AG08395 (cell line): ENCODE data around the gene AFF3.

Experiments
- DNase-seq: peaks from one replicate; pipeline ENCODE4 v3.0.0; 2012; ENCODE audit warnings: mixed read lengths, low spot score

AFF3 gene

DNA sequence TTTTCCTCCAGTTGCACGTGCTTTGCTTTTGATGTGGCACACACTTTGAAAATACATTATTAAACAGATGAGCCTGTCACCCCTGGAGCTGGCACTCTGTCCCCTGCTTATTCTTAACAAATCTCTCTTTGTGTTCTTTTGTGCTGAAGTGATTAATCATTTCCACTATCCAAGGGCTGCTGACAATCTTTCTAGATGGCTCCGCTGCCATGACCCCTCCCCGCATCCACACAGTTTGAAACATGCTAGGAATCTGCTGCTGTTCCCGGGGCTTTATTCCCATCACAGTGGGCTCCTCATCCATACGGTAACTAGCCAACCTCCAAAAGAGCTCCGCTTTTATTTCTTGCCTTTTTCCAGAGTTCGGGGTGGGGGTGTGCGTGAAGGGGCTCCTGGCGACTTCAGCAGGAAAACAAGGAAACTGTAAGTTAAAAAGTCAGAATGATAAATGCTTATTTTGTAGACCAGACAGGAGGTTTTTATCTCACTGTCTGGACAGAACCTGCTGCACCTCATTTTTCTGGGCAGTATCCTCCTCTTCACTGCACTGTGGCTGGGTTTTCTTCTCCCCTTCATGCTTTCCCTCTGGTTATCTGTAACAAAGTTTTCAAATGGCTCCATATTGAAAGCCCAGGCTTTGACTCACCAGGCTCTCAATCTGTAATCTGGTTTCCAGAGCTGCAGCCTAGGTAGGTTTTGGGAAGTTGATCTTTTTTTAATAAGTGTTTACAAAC is 319.7 kb downstream of the AFF3 start:
- no peak for DNase-seq

GRCh38 chr2:99821984-99822383 is 320.4 kb downstream of the AFF3 start:
- DNase-seq: no peak

DNA sequence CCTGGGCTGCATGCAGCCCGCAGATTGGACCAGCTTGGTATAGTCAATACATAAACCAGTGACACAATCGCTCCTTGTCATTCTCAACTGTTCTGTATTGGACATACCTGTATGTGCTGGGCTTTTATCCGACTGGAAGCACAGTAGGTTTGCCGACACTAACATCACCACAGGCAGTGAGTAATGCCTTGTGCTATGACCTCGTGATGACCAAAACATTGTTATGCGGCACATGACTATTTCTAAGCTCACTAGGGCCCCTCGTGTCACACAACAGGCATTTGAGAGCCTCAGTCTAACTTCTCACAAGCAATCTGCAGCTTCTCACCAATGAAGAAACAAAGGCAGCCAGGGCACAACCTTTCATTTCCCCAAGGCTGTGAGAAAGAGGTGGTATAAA is 320.8 kb downstream of the AFF3 start:
- DNase-seq: peak; percentile 43

DNA sequence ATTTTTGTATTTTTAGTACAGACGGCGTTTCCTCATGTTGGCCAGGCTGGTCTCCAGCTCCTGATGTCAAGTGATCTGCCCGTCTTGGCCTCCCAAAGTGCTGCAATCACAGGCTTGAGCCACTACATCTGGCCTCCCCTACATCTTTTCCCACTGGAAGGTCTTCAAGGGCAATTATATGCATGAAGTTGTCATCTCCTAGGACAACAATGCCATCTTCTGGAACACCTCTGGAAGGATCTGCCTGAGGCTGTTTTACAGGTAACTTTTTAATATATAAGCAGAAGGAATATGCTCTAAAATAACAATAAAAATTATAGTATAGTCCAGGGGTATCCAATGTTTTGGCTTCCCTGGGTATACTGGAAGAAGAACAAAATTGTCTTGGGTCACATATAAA is 321.4 kb downstream of the AFF3 start:
- DNase-seq: no peak

DNA sequence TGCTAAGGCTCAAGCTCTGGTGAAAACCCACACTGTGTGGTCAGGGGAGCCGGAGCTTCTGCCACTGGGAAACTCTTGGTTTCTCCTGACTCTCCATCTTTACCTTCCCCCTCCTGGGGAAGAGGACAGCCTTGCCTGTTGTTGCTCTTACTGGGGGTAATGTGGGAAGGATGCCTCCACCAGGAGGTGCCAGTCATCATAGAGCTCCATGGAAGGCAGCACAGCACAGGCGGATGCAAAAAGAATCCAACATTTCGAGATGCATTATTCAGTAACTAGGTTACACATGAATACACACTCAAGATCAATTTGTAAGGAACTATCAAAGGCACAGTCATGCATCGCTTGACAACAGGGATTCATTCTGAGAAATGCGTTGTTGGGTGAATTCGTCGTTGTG is 322.6 kb downstream of the AFF3 start:
- no peak for DNase-seq

- no peak for DNase-seq
Measured at GRCh38 chr2:99818842-99819241, 323.5 kb downstream of the AFF3 start.

DNA sequence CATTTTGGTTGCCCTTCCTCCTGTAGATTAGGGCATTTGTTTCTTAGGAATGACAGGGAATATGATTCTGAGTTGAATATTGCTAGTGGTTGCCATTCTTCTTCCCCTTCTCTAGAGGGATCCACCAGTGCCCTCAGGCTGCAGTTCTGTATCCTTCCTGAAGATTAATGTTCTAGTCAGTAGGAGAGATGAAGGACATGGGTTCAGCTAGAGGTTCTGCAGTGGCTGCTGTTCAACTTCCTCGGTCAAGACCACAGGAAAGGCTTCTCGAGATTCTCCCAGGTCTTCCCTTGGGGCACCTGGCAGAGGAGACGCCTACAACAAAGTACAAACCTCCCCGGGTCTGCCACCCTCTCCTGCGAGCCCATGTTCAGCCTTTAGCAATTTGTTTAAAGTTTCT is 325.5 kb downstream of the AFF3 start:
- no peak for DNase-seq

DNA sequence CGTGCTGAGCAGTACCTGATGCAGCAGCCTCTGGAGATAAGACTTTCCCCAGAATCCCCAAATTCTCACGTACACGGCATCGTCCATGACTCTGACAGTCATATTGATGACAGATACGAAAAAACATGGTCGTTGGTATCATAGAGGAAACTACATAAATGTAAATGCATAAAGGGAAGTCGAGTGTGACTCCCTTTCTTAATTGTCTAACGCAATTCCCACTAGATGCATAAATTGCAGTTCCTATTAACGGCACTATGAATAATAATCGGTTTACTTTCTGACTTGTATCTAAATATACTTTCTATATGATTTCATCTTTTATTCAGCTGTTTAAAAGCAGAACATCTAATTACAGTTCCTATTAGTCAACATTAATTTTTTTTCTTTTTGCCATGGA is 330.0 kb downstream of the AFF3 start:
- no peak for DNase-seq

DNA sequence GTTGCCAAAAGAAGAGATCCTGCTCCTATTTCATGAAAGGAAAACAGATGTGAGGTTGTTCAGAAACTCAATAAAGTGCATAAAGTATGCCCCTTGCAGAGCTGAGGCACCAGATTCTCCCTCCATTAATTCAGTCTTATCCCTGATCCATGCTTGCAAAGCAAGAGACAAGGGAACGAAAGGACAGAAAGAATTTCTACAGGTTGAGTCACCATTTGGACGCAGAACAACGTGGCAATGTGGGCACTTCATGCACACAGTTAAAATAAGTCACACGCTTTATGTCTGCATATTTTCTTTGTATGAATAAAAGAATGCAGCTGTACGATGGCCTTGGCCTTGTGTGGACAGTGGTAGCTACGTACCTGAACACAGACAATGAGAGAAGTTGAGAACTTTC is 330.8 kb downstream of the AFF3 start:
- peak; percentile 63 for DNase-seq

- no peak for DNase-seq
Measured at GRCh38 chr2:99810225-99810624, 332.2 kb downstream of the AFF3 start.

- DNase-seq: no peak
Measured at GRCh38 chr2:99809259-99809900, 333.0 kb downstream of the AFF3 start.

DNA sequence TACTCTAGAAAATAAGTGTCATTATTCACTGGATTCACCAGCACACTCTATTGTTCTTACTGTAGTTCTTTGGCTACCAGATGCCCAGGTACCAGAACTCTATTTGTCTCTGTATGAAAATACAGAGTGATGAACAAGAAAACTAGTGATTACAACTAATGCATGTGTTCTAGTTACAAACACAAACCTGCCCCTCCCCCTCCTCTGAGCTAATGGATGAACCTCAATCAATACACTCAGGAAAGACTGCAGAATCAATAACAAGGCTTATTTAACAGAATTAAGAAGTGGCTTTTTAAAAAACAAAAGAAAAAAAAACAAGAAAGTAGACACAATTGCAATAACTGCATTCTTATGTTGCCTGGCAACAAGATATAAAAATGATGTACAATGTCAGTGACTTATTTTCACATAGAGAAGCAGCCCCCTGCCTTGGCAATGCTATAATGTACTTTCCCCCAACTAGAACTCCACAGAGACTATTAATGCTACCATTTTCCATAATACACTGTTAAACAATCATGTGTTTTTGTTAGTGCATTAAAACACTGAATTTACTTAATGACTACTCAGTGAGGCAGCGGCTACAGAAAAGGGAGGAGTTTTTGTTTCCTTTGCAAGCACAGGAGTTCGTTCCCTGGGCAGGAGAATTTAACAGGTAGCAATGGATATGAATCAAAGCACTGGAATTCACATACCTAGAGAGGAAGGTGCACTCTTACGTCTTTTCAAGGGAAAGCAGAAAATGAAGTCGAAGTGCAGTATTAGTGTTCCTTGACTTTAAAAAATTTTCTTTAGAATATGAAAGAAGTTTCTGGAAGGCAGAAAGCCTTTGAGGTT is 333.8 kb downstream of the AFF3 start:
- no peak for DNase-seq

GRCh38 chr2:99806758-99807157 is 335.6 kb downstream of the AFF3 start:
- DNase-seq: peak; percentile 46

DNA sequence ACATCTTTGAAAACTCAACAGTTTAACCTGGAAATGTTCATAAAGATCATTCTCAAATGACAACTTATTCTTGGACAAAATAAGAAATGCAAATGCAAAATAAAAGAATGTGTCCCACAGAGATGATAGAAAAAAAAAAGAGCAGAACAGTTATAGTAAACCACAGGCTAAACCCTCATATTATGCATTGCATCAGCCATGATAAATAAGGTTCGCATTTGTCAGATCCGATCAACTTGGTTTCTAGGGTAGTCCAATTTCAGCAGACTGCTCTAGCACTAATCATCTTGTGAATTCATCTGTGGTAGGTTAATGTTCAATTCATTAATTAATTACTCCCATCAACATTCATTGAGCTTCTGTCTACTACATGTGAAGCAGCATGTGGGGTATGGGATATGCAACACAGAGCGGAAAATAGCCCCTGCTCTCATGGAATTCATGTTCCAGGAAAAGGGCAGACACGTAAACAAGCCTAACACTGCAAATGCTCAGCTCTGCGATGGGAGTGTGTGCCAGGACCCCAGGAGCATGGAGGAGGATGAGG is 336.4 kb downstream of the AFF3 start:
- DNase-seq: no peak

- DNase-seq: no peak
Measured at GRCh38 chr2:99803846-99804245, 338.5 kb downstream of the AFF3 start.

GRCh38 chr2:99802734-99803133 is 339.7 kb downstream of the AFF3 start:
- DNase-seq: no peak

- no peak for DNase-seq
Measured at GRCh38 chr2:99801327-99801901, 341.0 kb downstream of the AFF3 start.

DNA sequence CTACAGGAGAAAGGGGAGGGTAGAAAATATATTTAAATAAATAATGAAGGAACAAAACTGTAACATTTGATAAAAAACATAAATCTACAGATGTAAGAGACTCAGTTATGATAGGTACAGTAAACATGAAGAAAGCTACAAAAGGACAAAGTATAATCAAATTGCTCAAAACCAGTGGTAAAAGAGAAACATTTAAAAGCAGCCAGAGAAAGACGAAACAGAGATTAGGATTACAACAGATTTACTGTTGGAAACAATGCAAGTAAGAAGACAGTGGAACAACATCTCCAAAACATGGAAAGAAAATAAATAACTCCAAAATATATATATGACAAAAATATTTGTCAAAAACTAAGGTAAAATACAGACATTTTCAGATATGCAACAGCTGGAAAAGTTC is 344.9 kb downstream of the AFF3 start:
- DNase-seq: no peak

DNA sequence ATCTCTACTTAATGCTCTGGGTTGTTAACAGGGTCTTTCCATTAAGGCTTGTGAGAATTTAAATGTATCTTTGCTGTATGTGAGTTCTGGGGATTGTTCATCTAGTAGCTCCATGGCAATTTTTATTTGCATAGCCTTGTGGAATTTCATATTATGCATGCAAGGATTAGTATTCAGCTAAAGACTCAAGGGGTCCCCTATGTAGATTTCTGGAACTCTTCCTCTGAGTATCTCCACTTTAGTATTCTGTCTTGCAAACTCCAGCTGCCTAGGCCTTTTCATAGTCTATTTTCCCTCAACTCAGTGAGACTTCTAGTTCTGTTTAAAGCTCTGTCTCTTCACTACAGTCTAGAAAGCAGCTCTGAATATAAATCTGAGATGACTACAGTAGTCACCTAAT is 348.0 kb downstream of the AFF3 start:
- no peak for DNase-seq

DNA sequence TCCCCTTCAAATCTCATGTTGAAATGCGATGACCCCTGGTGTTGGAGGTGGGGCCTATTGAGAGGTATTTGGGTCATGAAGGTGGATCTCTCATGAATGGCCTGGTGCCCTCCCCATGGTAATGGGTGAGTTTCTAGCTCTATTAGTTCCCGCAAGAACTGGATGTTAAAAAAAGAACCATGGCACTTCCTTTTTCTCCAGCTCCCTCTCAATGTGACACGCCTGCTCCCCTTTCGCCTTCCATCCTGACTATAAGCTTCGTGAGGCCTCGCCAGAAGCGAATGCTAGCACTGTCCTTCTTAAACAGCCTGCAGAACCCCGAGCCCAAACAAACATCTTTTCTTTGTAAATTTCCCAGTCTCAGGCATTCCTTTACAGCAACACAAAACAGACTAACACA is 349.4 kb downstream of the AFF3 start:
- DNase-seq: no peak

DNA sequence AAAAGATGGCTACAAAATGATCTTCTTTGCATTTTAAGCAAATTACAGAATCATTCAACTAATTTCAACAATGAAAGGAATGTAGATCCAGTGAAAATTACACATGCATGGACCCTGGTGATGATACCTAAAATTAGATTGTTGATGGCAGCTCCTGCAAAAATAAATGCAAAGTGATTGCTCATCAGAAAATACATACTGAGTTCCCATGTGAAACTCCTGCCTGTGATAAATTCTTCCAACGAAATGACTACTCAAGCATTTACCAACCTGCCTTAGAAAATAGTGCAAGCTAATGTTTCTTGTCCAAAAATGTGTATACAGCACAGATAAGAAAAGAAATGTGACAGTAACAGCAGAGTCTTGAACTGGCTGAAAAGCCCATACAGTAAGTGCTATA is 352.5 kb downstream of the AFF3 start:
- no peak for DNase-seq

DNA sequence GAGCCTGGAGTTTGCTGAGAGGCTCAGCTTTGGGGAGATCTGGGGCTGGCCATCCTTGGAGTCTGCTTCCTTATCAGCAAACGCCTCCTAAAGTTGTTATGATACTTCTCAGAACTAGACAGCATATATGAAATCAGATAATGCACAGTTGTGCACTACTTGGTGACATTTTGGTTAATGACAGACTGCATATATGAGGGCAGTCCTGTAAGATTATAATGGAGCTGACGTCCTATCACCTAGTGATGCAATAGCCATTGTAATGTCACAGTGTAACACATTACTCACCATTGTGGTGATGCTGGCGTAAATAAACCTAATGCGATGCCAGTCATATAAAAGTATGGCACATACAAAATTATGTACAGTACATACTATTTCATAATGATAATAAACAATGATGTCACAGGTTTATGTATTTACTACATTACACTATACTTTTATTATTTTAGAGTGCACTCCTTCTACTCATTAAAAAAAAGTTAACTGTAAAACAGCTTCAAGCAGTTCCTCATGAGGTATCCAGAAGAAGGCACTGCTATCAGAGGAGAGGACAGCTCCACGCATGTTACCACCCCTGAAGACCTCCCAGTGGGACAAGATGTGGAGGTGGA is 354.5 kb downstream of the AFF3 start:
- no peak for DNase-seq
